HepG2 (cell line): ENCODE data around the gene NEMF. TPM values are rescaled to one million over a fixed set of nuclear protein-coding genes. Genes with fewer than 3 reads are reported as not detected.

Experiments
- ATAC-seq: fragments of 200-7000 bp; cut with Tn5 transposase; 3 replicates; pipeline ENCODE4 v1.9.1; 2020; ENCODE audit warnings: mild to moderate bottlenecking, moderate library complexity
- BruUV-seq: library from RNA; stranded (reverse); fragments of 400-500 nt; replicated peaks from 2 replicates; lab custom pipeline; 2021; lab: Mats Ljungman, UMichigan
- CTCF ChIA-PET: fragments of 300-600 bp; formaldehyde crosslinking; extraction: SDS; loops from one replicate; lab custom pipeline; 2021; ENCODE audit warnings: low total read pairs, inconsistent platforms, low intra/inter-chr PET ratio; lab: Yijun Ruan, JAX
- POLR2A ChIA-PET: fragments of 350-600 bp; sonication (Branson Sonifier 250); formaldehyde crosslinking; loops from one replicate; lab custom pipeline; 2020; ENCODE audit warnings: antibody characterized with exemption, inconsistent platforms; lab: Yijun Ruan, JAX
- DNase-seq: peaks from one replicate; pipeline ENCODE4 v3.0.0-alpha.2; 2015; ENCODE audit warnings: low spot score
- FAIRE-seq: peaks from 3 replicates; lab custom pipeline; 2011; peaks lifted over from hg19 to GRCh38; lab: Jason Lieb, UNC
- H2AFZ ChIP-seq: one replicate; pipeline ENCODE4 v1.6.1; 2011; ENCODE audit warnings: low read length, inconsistent platforms
- H3K27ac ChIP-seq: fragments of 300-600 bp; 3 replicates; pipeline ENCODE4 v1.8.0; 2011; ENCODE audit warnings: mixed run types, mild to moderate bottlenecking, mixed read lengths, low read length, inconsistent platforms; ENCODE audit not compliant: insufficient read depth; ENCODE audit errors: extremely low read length
- H3K27me3 ChIP-seq, 2 experiments: fragments of 200-600 bp in 1 of 2; 2 replicates in 1 of 2; 3 replicates in 1 of 2; pipeline versions ENCODE4 v1.6.0 to v1.8.0; 2011; ENCODE audit warnings: low read length in 2 of 2, mild to moderate bottlenecking in 2 of 2, moderate library complexity in 2 of 2, inconsistent platforms in 1 of 2; ENCODE audit not compliant: insufficient read depth in 2 of 2, control insufficient read depth in 1 of 2
- H3K36me3 ChIP-seq, 2 experiments: fragments of 200-600 bp in 1 of 2; replicated peaks in 1 of 2; 2 replicates in 1 of 2; 3 replicates in 1 of 2; pipeline versions ENCODE4 v1.5.1 to v1.8.0; 2011; ENCODE audit warnings: low read length in 2 of 2, inconsistent platforms in 1 of 2; ENCODE audit not compliant: insufficient read depth in 2 of 2, control insufficient read depth in 1 of 2
- H3K4me1 ChIP-seq: 2 replicates; pipeline ENCODE4 v1.5.1; 2012; ENCODE audit warnings: low read length, inconsistent platforms; ENCODE audit not compliant: insufficient read depth
- H3K4me2 ChIP-seq: 2 replicates; pipeline ENCODE4 v1.6.0; 2011; ENCODE audit warnings: low read depth, low read length, inconsistent platforms
- H3K4me3 ChIP-seq, 3 experiments: fragments of 200-600 bp in 1 of 3; sonication (generic), shearing (Covaris generic) in 1 of 3; replicated peaks in 1 of 3; 2 replicates each; pipeline ENCODE4 v1.5.1; 2011 to 2016; ENCODE audit warnings: low read length in 3 of 3, inconsistent platforms in 2 of 3, low read depth in 2 of 3, mild to moderate bottlenecking in 2 of 3, control low read depth in 1 of 3, mixed read lengths in 1 of 3; ENCODE audit not compliant: insufficient read depth in 1 of 3
- H3K79me2 ChIP-seq: one replicate; pipeline ENCODE4 v1.6.1; 2011; ENCODE audit warnings: low read length, inconsistent platforms; ENCODE audit not compliant: insufficient read depth
- H3K9ac ChIP-seq: 2 replicates; pipeline ENCODE4 v1.6.0; 2011; ENCODE audit warnings: mild to moderate bottlenecking, low read depth, low read length, inconsistent platforms; ENCODE audit not compliant: insufficient read depth
- H3K9me3 ChIP-seq: 2 replicates; pipeline ENCODE4 v1.5.1; 2012; ENCODE audit warnings: mild to moderate bottlenecking, low read length
- H4K20me1 ChIP-seq: 2 replicates; pipeline ENCODE4 v1.6.0; 2011; ENCODE audit warnings: inconsistent platforms, mild to moderate bottlenecking, low read length, moderate library complexity; ENCODE audit not compliant: insufficient read depth
- KLF15 ChIP-seq: sonication (generic); formaldehyde crosslinking; IDR thresholded peaks from 2 replicates; pipeline ENCODE4 v1.8.1; 2023; ENCODE audit warnings: borderline replicate concordance, mild to moderate bottlenecking, inconsistent platforms, missing genetic modification reagents, mixed read lengths
- NCOA2 ChIP-seq: sonication (generic); formaldehyde crosslinking; IDR thresholded peaks from 2 replicates; pipeline ENCODE4 v1.8.0; 2022; ENCODE audit warnings: inconsistent platforms
- NKX3-1 ChIP-seq: sonication (generic); formaldehyde crosslinking; IDR thresholded peaks from 2 replicates; pipeline ENCODE4 v1.5.0; 2020; ENCODE audit warnings: missing genetic modification reagents
- ZNF121 ChIP-seq: sonication (generic); formaldehyde crosslinking; IDR thresholded peaks from 2 replicates; pipeline ENCODE4 v1.5.0; 2020; ENCODE audit warnings: mild to moderate bottlenecking, missing genetic modification reagents
- ZNF225 ChIP-seq: sonication (generic); formaldehyde crosslinking; IDR thresholded peaks from 2 replicates; pipeline ENCODE4 v1.4.0; 2020; ENCODE audit warnings: mild to moderate bottlenecking, missing genetic modification reagents
- ZNF720 ChIP-seq: sonication (generic); formaldehyde crosslinking; IDR thresholded peaks from 2 replicates; pipeline ENCODE4 v1.4.0; 2020; ENCODE audit warnings: missing genetic modification reagents
- WGBS: methylation state at CpG from one replicate; pipeline ENCODE4 v1.1.6; 2017; ENCODE audit warnings: low lambda C conversion rate; 5-methylcytosine and 5-hydroxymethylcytosine counted together
- in situ Hi-C: cut with HindIII; loops from 2 replicates; pipeline ENCODE4 v1.10.0; 2017; ENCODE audit warnings: low pct_unique_long_range_greater_than_20kb; ENCODE audit not compliant: extremely low pct_ligation_motif_present
- intact Hi-C: fragments of 100-400 bp; cut with micrococcal nuclease; formaldehyde crosslinking; loops from one replicate; pipeline ENCODE4 v1.10.0; 2022; ENCODE audit not compliant: unreplicated experiment
- polyA plus RNA-seq, 8 experiments: library from polyadenylated mRNA; depleted of rRNA in 3 of 8; stranded (reverse) in 7 of 8; unstranded in 1 of 8; fragments of >200 nt; fragmentation: Illumina TruSeq in 4 of 8; extraction: Trizol in 4 of 8; gene quantifications; 2 replicates each; pipeline versions ENCODE4 v1.2.1 to v1.2.3, GENCODE V29; 2011 to 2016; ENCODE audit warnings: low read depth in 4 of 8, missing spikeins in 1 of 8, mixed read lengths in 1 of 8; ENCODE audit not compliant: insufficient read depth in 1 of 8
- total RNA-seq, 5 experiments: library from RNA; depleted of rRNA; stranded (reverse); fragments of >200 nt; fragmentation: Illumina TruSeq; extraction: Trizol; gene quantifications; 2 replicates each; pipeline ENCODE4 v1.2.3, GENCODE V29; 2016; ENCODE audit warnings: low read depth in 1 of 5
- TF ChIP-seq, protein P1 (sequence below): sonication (generic); formaldehyde crosslinking; IDR thresholded peaks from 2 replicates; pipeline ENCODE4 v1.4.0; 2020; ENCODE audit warnings: missing genetic modification reagents, mild to moderate bottlenecking, borderline replicate concordance
- TF ChIP-seq, protein P2 (sequence below): IDR thresholded peaks from 2 replicates; pipeline ENCODE4 v1.6.1; 2016; ENCODE audit warnings: missing compliant biosample characterization, missing genetic modification reagents, borderline replicate concordance

Gene NEMF
- total and polyA plus RNA-seq, 2 of the 13 experiments (the other 11 are each of a cell fraction or from before 2014, with no cell fraction given) = 21.3 to 57.9 TPM

DNA sequence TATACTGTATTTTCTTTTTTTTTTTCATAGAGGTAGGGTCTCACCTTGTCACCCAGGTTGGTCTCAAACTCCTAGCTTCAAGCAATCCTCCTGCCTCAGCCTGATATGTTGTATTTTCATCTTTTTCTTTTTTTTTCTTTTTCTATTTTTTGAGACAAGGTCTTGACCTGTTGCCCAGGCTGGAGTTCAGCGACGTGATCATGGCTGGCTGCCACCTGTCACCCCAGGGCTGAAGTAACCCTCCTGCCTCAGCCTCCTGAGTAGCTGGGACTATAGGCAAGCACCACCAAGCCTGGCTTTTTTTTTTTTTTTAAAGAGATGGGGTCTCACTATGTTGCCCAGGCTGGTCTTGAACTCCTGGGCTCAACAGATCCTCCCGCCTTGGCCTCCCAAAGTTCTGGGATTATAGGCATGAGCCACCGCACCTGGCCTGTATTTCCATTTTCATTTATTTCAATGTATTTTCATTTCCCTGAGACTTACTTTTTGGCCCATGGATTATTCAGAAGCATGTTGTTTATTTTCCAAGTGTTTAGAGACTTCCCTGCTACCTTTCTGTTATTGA is 24.1 kb upstream of the NEMF start:
- no peak overlapping the region for H3K27ac ChIP-seq
- no peaks in the 10 kb centered on the region; a peak in 1 of 5 replicates for H3K27me3 ChIP-seq
- POLR2A ChIA-PET = no interaction called here
- intact Hi-C loops = no loop called here
- WGBS = 20% methylated on average over 4 of the region's 4 CpGs
- no peaks in the 10 kb centered on the region for H4K20me1 ChIP-seq
- ATAC-seq (no peak), FAIRE-seq (no peak), DNase-seq (no peak)
- H3K9me3 ChIP-seq = no peaks in the 10 kb centered on the region
- H3K4me1 ChIP-seq = peaks cover 31% of the 10 kb centered on the region
- in situ Hi-C loops = no loop called here
- H3K9ac ChIP-seq = no peak overlapping the region
- TF ChIP-seq NKX3-1 (CRISPR knock-in tag) (no peak), ZNF720 (CRISPR knock-in tag) (no peak), ZNF121 (CRISPR knock-in tag) (peak; percentile 34; the same call in 1 of the 2 replicates), KLF15 (CRISPR knock-in tag) (no peak), ZNF225 (CRISPR knock-in tag) (no peak), NCOA2 (CRISPR knock-in tag) (no peak)
- TF ChIP-seq, protein P1, sequence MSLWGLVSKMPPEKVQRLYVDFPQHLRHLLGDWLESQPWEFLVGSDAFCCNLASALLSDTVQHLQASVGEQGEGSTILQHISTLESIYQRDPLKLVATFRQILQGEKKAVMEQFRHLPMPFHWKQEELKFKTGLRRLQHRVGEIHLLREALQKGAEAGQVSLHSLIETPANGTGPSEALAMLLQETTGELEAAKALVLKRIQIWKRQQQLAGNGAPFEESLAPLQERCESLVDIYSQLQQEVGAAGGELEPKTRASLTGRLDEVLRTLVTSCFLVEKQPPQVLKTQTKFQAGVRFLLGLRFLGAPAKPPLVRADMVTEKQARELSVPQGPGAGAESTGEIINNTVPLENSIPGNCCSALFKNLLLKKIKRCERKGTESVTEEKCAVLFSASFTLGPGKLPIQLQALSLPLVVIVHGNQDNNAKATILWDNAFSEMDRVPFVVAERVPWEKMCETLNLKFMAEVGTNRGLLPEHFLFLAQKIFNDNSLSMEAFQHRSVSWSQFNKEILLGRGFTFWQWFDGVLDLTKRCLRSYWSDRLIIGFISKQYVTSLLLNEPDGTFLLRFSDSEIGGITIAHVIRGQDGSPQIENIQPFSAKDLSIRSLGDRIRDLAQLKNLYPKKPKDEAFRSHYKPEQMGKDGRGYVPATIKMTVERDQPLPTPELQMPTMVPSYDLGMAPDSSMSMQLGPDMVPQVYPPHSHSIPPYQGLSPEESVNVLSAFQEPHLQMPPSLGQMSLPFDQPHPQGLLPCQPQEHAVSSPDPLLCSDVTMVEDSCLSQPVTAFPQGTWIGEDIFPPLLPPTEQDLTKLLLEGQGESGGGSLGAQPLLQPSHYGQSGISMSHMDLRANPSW (CRISPR knock-in tag) = no peak
- TF ChIP-seq, protein P2, sequence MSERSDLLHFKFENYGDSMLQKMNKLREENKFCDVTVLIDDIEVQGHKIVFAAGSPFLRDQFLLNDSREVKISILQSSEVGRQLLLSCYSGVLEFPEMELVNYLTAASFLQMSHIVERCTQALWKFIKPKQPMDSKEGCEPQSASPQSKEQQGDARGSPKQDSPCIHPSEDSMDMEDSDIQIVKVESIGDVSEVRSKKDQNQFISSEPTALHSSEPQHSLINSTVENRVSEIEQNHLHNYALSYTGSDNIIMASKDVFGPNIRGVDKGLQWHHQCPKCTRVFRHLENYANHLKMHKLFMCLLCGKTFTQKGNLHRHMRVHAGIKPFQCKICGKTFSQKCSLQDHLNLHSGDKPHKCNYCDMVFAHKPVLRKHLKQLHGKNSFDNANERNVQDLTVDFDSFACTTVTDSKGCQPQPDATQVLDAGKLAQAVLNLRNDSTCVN (CRISPR knock-in tag) = no peak
- H2AFZ ChIP-seq = no peak overlapping the region
- H3K36me3 ChIP-seq = no peaks in the 10 kb centered on the region
- no peak overlapping the region for H3K4me3 ChIP-seq
- BruUV-seq = no TSS peak
- CTCF ChIA-PET = no interaction called here
- no peak overlapping the region for H3K4me2 ChIP-seq
- H3K79me2 ChIP-seq = no peaks in the 10 kb centered on the region
